SK-N-SH (cell line): ENCODE measurements around the gene PXK. TPM values are rescaled to one million over a fixed set of nuclear protein-coding genes. Genes with fewer than 3 reads are reported as not detected.
"Not testable (repeated sequence)": the region's sequence is repeated elsewhere in the genome, so short reads cannot be mapped to it uniquely, and the experiment has no call there.

Experiments used
- CTCF ChIA-PET: fragments of 300-600, 350-600 bp; formaldehyde crosslinking; extraction: SDS; loops from one replicate; lab custom pipeline; 2021; lab: Yijun Ruan, JAX
- POLR2A ChIA-PET: fragments of 350-600 bp; sonication (Branson Sonifier 250); formaldehyde crosslinking; extraction: SDS; loops from one replicate; lab custom pipeline; 2020; ENCODE audit warnings: antibody characterized with exemption, inconsistent platforms; lab: Yijun Ruan, JAX
- DNase-seq: peaks from one replicate; pipeline ENCODE4 v3.0.0; 2012
- H2AFZ ChIP-seq: fragments of 200-600 bp; sonication (generic); 2 replicates; pipeline ENCODE4 v1.8.1; 2016; ENCODE audit warnings: antibody characterized with exemption, mild to moderate bottlenecking, low read depth
- H3F3A ChIP-seq: fragments of 200-600 bp; sonication (generic); replicated peaks from 2 replicates; pipeline ENCODE3; 2016; ENCODE audit warnings: antibody characterized with exemption, mild to moderate bottlenecking; ENCODE audit not compliant: insufficient read depth
- H3K27ac ChIP-seq, 2 experiments: fragments of 200-500 bp in 1 of 2; fragments of 200-600 bp in 1 of 2; sonication (Bioruptor generic) in 1 of 2; sonication (generic), shearing (Covaris generic) in 1 of 2; 2 replicates each; pipeline versions ENCODE4 v1.5.1 to v1.6.1; 2014 to 2016; ENCODE audit warnings: low read depth in 2 of 2, inconsistent platforms in 1 of 2, low read length in 1 of 2, mild to moderate bottlenecking in 1 of 2, mixed read lengths in 1 of 2
- H3K27me3 ChIP-seq: fragments of 200-600 bp; sonication (generic), shearing (Covaris generic); 2 replicates; pipeline ENCODE4 v1.6.1; 2016; ENCODE audit warnings: mixed run types; ENCODE audit not compliant: insufficient read depth
- H3K36me3 ChIP-seq, 2 experiments: fragments of 200-500 bp in 1 of 2; fragments of 200-600 bp in 1 of 2; sonication (Bioruptor generic) in 1 of 2; sonication (generic) in 1 of 2; replicated peaks in 1 of 2; 2 replicates each; pipeline versions ENCODE3 to v1.5.1; 2014 to 2016; ENCODE audit warnings: low read length in 1 of 2, mild to moderate bottlenecking in 1 of 2; ENCODE audit not compliant: insufficient read depth in 2 of 2, control insufficient read depth in 1 of 2
- H3K4me1 ChIP-seq, 2 experiments: fragments of 200-500 bp in 1 of 2; fragments of 200-600 bp in 1 of 2; sonication (Bioruptor generic) in 1 of 2; sonication (generic), shearing (Covaris generic) in 1 of 2; 2 replicates each; pipeline versions ENCODE4 v1.5.1 to v1.6.1; 2014 to 2016; ENCODE audit warnings: low read depth in 1 of 2, low read length in 1 of 2, mixed run types in 1 of 2; ENCODE audit not compliant: insufficient read depth in 2 of 2, control insufficient read depth in 1 of 2
- H3K4me2 ChIP-seq: fragments of 200-600 bp; sonication (generic), shearing (Covaris generic); 2 replicates; pipeline ENCODE4 v1.6.1; 2017; ENCODE audit warnings: mixed run types
- H3K4me3 ChIP-seq, 2 experiments: fragments of 200-500 bp in 1 of 2; fragments of 200-600 bp in 1 of 2; sonication (Bioruptor generic) in 1 of 2; sonication (generic), shearing (Covaris generic) in 1 of 2; 2 replicates each; pipeline versions ENCODE4 v1.5.1 to v1.8.1; 2014 to 2016; ENCODE audit warnings: low read depth in 2 of 2, inconsistent platforms in 1 of 2, low read length in 1 of 2, mild to moderate bottlenecking in 1 of 2, mixed read lengths in 1 of 2, moderate library complexity in 1 of 2
- H3K79me2 ChIP-seq: fragments of 200-600 bp; sonication (generic); 2 replicates; pipeline ENCODE4 v1.8.1; 2017; ENCODE audit warnings: mild to moderate bottlenecking; ENCODE audit not compliant: insufficient read depth
- H3K9ac ChIP-seq: fragments of 200-600 bp; sonication (generic); 2 replicates; pipeline ENCODE4 v1.6.1; 2017; ENCODE audit warnings: mixed run types
- H3K9me2 ChIP-seq: fragments of 200-600 bp; sonication (generic); 2 replicates; pipeline ENCODE4 v1.6.1; 2017; ENCODE audit warnings: mixed run types
- H3K9me3 ChIP-seq: fragments of 200-600 bp; sonication (generic); 2 replicates; pipeline ENCODE4 v1.6.1; 2017; ENCODE audit warnings: mixed run types, mild to moderate bottlenecking, moderate library complexity
- H4K20me1 ChIP-seq: fragments of 200-600 bp; sonication (generic); 2 replicates; pipeline ENCODE4 v1.6.1; 2017; ENCODE audit warnings: mild to moderate bottlenecking, mixed run types; ENCODE audit not compliant: insufficient read depth
- RFX5 ChIP-seq: IDR thresholded peaks from 2 replicates; pipeline ENCODE4 v1.6.1; 2012; ENCODE audit warnings: mild to moderate bottlenecking, improper control_type of control experiment, low read length
- TCF12 ChIP-seq: IDR thresholded peaks from 2 replicates; pipeline ENCODE4 v1.4.0; 2012
- TEAD4 ChIP-seq: IDR thresholded peaks from 2 replicates; pipeline ENCODE4 v1.4.0; 2012; ENCODE audit warnings: mild to moderate bottlenecking, borderline replicate concordance; ENCODE audit not compliant: insufficient read depth
- WGBS: methylation state at CpG from one replicate; pipeline ENCODE4 v1.1.6; 2017; ENCODE audit warnings: low lambda C conversion rate; 5-methylcytosine and 5-hydroxymethylcytosine counted together
- polyA plus RNA-seq, 3 experiments: library from polyadenylated mRNA; depleted of rRNA; stranded (reverse); fragments of >200 nt; gene quantifications; 2 replicates each; pipeline ENCODE4 v1.2.3, GENCODE V29; 2012

The PXK gene
- polyA plus RNA-seq, 1 of the 3 experiments (the other 2 are of a cell fraction) = 8.4 TPM

- peak overlapping the region; percentile 11; the same call in 1 of the 2 replicates for H3K4me2 ChIP-seq
- H3K9me3 ChIP-seq = no peaks in the 10 kb centered on the region
- 53% methylated on average over 1 of the region's 1 CpG for WGBS
- peaks cover 19 to 23% of the 10 kb centered on the region in 2 experiments for H3K36me3 ChIP-seq
- ChIA-PET CTCF (interaction anchor here (1.6 to 3.6 kb wide), 2 partner anchors 20 to 195 kb away, joined by 4 to 10 read pairs; no protein-coding TSS in a partner anchor), POLR2A (no interaction called here)
- H4K20me1 ChIP-seq = no peaks in the 10 kb centered on the region
- H3F3A ChIP-seq = no peaks in the 10 kb centered on the region
- TF ChIP-seq RFX5 (no peak), TCF12 (0 out of 2 replicates have a peak, but pooled peaks have one; percentile 25), TEAD4 (0 out of 2 replicates have a peak, but pooled peaks have one; percentile 27)
- H3K9me2 ChIP-seq = no peaks in the 10 kb centered on the region
- DNase-seq = no peak
- peaks cover 20% of the 10 kb centered on the region for H3K79me2 ChIP-seq
- H3K4me1 ChIP-seq = peaks cover 6 to 15% of the 10 kb centered on the region in 2 experiments
- H3K4me3 ChIP-seq = no peak overlapping the region
- no peak overlapping the region for H3K27ac ChIP-seq
- no peaks in the 10 kb centered on the region for H3K27me3 ChIP-seq
- H3K9ac ChIP-seq = no peak overlapping the region
- peak overlapping the region; percentile 43 for H2AFZ ChIP-seq
Measured at GRCh38 chr3:58434990-58435389, 102.3 kb downstream of the PXK start.

GRCh38 chr3:58437276-58437675, 104.6 kb downstream of the PXK start:
- H3K36me3 ChIP-seq, H3K9me3 ChIP-seq, H3K9ac ChIP-seq, H2AFZ ChIP-seq, H3K4me3 ChIP-seq, H3K9me2 ChIP-seq, POLR2A ChIA-PET, H3K27me3 ChIP-seq, H4K20me1 ChIP-seq, H3K4me2 ChIP-seq, DNase-seq, H3K27ac ChIP-seq, H3F3A ChIP-seq: not testable (repeated sequence)
- CTCF ChIA-PET = interaction anchor here (0.7 to 1.8 kb wide), 3 partner anchors 27 to 204 kb away, joined by 4 to 7 read pairs (median 4); no protein-coding TSS in a partner anchor
- peaks cover 12% of the 10 kb centered on the region for H3K79me2 ChIP-seq
- H3K4me1 ChIP-seq = peaks cover 6 to 13% of the 10 kb centered on the region in 2 experiments
- WGBS = 77% methylated on average over 8 of the region's 8 CpGs

- H3K4me3 ChIP-seq, H2AFZ ChIP-seq, H3K9me3 ChIP-seq, DNase-seq, H3K4me1 ChIP-seq, H3K9me2 ChIP-seq, H3F3A ChIP-seq, POLR2A ChIA-PET, H3K9ac ChIP-seq, H3K27ac ChIP-seq, H4K20me1 ChIP-seq, H3K27me3 ChIP-seq, H3K4me2 ChIP-seq, H3K79me2 ChIP-seq, H3K36me3 ChIP-seq: not testable (repeated sequence)
- CTCF ChIA-PET = interaction anchor here (1.0 to 1.5 kb wide), 2 partner anchors 23 to 24 kb away, joined by 4 to 6 read pairs; no protein-coding TSS in a partner anchor
- 84% methylated on average over 6 of the region's 6 CpGs for WGBS
Measured at GRCh38 chr3:58440996-58441355, 108.3 kb downstream of the PXK start.
